Ishikawa (cell line): Measurements from ENCODE around the gene ARHGAP8.

Experiments
- CEBPB ChIP-seq: IDR thresholded peaks from 2 replicates; pipeline ENCODE4 v1.6.1; 2012
- CREB1 ChIP-seq: IDR thresholded peaks from 2 replicates; pipeline ENCODE4 v1.6.1; 2012; ENCODE audit warnings: low read depth
- EGR1 ChIP-seq: IDR thresholded peaks from 2 replicates; pipeline ENCODE4 v1.6.1; 2012
- EP300 ChIP-seq: IDR thresholded peaks from 2 replicates; pipeline ENCODE4 v1.6.1; 2012; ENCODE audit warnings: borderline replicate concordance
- FOXM1 ChIP-seq: IDR thresholded peaks from 2 replicates; pipeline ENCODE4 v1.6.1; 2012; ENCODE audit warnings: low read depth, borderline replicate concordance
- NFIC ChIP-seq: IDR thresholded peaks from 2 replicates; pipeline ENCODE4 v1.6.1; 2012
- RAD21 ChIP-seq: IDR thresholded peaks from 2 replicates; pipeline ENCODE4 v1.6.1; 2012; ENCODE audit warnings: low read depth
- TAF1 ChIP-seq: IDR thresholded peaks from 2 replicates; pipeline ENCODE4 v1.6.1; 2012; ENCODE audit warnings: low read depth, mild to moderate bottlenecking
- TCF12 ChIP-seq: IDR thresholded peaks from 2 replicates; pipeline ENCODE4 v1.6.1; 2012; ENCODE audit warnings: low read depth
- TEAD4 ChIP-seq: IDR thresholded peaks from 2 replicates; pipeline ENCODE4 v1.6.1; 2012
- YY1 ChIP-seq: IDR thresholded peaks from 2 replicates; pipeline ENCODE4 v1.6.1; 2012; ENCODE audit warnings: low read depth
- ZBTB7A ChIP-seq: IDR thresholded peaks from 2 replicates; pipeline ENCODE4 v1.6.1; 2012; ENCODE audit warnings: low read depth
- TF ChIP-seq, protein P1 (sequence below): IDR thresholded peaks from 2 replicates; pipeline ENCODE4 v1.6.1; 2012; ENCODE audit warnings: low read depth, mild to moderate bottlenecking
- TF ChIP-seq, protein P2 (sequence below): IDR thresholded peaks from 2 replicates; pipeline ENCODE4 v1.6.1; 2012
- TF ChIP-seq, protein P3 (sequence below): IDR thresholded peaks from 2 replicates; pipeline ENCODE4 v1.6.1; 2012

Gene ARHGAP8

DNA sequence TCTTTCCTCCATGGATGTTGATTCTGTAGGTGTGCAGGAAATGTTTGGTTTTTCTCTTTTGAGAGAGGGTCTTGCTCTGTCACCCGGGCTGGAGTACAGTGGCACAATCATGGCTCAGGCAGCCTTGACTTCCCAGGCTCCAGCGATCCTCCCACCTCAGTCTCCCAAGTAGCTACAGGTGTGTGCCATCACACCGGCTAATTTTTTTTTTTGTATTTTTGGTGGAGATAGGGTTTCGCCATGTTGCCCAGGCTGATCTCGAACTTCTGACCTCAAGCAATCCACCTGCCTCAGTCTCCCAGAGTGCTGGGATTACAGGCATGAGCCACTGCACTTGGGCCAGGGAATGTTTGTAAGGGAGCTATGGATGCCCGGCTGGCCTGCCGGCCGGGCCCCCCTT, 45.9 kb upstream of the ARHGAP8 start:
- TF ChIP-seq CREB1 (no peak), TEAD4 (no peak), TAF1 (no peak), RAD21 (no peak), EGR1 (no peak), TCF12 (no peak), ZBTB7A (no peak), FOXM1 (no peak), YY1 (no peak), CEBPB (no peak)
- TF ChIP-seq, protein P1, sequence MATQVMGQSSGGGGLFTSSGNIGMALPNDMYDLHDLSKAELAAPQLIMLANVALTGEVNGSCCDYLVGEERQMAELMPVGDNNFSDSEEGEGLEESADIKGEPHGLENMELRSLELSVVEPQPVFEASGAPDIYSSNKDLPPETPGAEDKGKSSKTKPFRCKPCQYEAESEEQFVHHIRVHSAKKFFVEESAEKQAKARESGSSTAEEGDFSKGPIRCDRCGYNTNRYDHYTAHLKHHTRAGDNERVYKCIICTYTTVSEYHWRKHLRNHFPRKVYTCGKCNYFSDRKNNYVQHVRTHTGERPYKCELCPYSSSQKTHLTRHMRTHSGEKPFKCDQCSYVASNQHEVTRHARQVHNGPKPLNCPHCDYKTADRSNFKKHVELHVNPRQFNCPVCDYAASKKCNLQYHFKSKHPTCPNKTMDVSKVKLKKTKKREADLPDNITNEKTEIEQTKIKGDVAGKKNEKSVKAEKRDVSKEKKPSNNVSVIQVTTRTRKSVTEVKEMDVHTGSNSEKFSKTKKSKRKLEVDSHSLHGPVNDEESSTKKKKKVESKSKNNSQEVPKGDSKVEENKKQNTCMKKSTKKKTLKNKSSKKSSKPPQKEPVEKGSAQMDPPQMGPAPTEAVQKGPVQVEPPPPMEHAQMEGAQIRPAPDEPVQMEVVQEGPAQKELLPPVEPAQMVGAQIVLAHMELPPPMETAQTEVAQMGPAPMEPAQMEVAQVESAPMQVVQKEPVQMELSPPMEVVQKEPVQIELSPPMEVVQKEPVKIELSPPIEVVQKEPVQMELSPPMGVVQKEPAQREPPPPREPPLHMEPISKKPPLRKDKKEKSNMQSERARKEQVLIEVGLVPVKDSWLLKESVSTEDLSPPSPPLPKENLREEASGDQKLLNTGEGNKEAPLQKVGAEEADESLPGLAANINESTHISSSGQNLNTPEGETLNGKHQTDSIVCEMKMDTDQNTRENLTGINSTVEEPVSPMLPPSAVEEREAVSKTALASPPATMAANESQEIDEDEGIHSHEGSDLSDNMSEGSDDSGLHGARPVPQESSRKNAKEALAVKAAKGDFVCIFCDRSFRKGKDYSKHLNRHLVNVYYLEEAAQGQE = no peak
- TF ChIP-seq, protein P2, sequence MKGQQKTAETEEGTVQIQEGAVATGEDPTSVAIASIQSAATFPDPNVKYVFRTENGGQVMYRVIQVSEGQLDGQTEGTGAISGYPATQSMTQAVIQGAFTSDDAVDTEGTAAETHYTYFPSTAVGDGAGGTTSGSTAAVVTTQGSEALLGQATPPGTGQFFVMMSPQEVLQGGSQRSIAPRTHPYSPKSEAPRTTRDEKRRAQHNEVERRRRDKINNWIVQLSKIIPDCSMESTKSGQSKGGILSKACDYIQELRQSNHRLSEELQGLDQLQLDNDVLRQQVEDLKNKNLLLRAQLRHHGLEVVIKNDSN = no peak
- TF ChIP-seq, protein P3, sequence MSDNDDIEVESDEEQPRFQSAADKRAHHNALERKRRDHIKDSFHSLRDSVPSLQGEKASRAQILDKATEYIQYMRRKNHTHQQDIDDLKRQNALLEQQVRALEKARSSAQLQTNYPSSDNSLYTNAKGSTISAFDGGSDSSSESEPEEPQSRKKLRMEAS = no peak

DNA sequence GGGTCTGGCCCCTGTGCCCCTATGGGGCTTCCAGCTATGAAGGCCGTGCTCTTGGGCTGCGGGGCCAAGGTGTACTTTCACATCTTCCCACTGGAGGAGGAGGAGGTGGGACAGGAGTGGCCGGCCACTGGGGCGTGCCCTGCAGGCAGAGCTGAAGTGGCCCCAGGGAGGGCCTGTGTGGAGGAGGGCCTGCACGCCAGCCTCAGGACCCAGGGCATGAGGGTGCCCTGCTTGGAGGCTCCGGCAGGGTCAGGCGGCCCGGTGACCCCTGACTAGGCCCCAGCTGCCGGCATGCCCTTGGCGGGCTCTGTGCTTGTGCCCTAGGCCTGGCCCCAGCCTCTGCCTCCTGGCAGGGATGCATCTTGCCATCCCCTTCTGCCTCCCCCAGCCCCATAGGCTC, 45.2 kb upstream of the ARHGAP8 start:
- TF ChIP-seq EP300 (no peak), NFIC (no peak), TAF1 (no peak), ZBTB7A (no peak), CEBPB (no peak), TEAD4 (no peak), TCF12 (no peak), EGR1 (no peak), RAD21 (no peak), CREB1 (no peak)
- TF ChIP-seq, protein P1 = no peak
- TF ChIP-seq, protein P3 = no peak
- TF ChIP-seq, protein P2 = no peak

DNA sequence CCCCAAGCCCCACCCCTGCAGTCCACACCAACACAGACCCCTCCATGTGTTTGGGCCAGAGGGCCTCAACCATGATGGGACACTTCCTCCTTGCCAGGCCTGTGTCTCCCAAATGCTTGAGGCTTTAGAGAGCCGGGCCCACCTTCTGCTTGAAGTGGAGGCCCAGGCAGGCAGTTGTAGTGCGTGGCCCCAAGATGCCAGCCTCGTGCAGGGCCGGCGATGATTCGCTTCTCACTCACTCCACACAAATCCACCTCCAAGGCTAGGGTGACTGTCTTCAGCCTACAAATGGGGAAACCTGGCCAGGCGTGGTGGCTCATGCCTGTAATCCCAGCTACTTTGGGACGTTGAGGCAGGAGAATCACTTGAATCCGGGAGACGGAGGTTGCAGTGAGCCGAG, 44.6 kb upstream of the ARHGAP8 start:
- no peak for TF ChIP-seq CEBPB
- TF ChIP-seq, protein P3 = no peak
- no peak for TF ChIP-seq TAF1
- TF ChIP-seq RAD21 = no peak
- no peak for TF ChIP-seq CREB1
- TF ChIP-seq NFIC = no peak
- no peak for TF ChIP-seq FOXM1
- no peak for TF ChIP-seq YY1
- no peak for TF ChIP-seq ZBTB7A
- TF ChIP-seq EP300 = no peak
- TF ChIP-seq, protein P1 = no peak
- TF ChIP-seq EGR1 = no peak
- no peak for TF ChIP-seq TEAD4

DNA sequence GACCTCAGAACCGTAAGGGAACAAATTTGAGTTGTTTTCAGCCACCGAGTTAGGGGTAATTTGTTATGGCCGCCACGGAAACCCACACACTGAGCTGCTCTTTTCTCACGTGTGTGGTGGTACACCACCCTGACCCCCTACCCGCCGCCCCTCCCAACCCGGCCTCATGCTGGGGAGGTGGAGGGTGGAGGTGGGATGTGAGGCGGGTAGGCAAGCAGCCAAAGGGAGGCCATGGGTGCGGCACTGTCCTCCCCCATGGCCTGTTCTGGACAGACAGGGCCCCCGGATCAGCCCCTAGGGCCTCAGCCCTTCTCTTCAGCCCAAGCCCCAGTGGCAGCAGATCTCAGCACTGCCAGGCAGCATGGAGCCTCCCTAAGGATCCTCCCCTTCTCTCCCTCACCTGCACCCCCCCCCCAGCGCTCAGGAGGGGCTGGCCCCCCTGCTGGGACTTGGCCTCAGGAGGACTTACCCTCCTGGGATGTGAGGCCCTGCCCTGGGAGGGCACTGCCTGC, 42.4 kb upstream of the ARHGAP8 start:
- TF ChIP-seq NFIC (no peak), ZBTB7A (no peak)
- TF ChIP-seq, protein P1 = no peak
